GM19395 (cell line): ENCODE measurements around the gene PRKN.
"Not testable (repeated sequence)": the region's sequence is repeated elsewhere in the genome, so short reads cannot be mapped to it uniquely, and the experiment has no call there.

ENCODE experiments used
- ATAC-seq: cut with Tn5 transposase; IDR thresholded peaks from one replicate; pipeline ENCODE4 v1.9.1; 2021; ENCODE audit warnings: mild to moderate bottlenecking, moderate library complexity; ENCODE audit not compliant: unreplicated experiment

PRKN gene

GRCh38 chr6:162467679-162468078, 259.9 kb downstream of the PRKN start:
- no peak for ATAC-seq

GRCh38 chr6:162463576-162463975, 264.0 kb downstream of the PRKN start:
- no peak for ATAC-seq

GRCh38 chr6:162459985-162460384, 267.6 kb downstream of the PRKN start:
- ATAC-seq = no peak

- ATAC-seq = no peak
Observed at GRCh38 chr6:162450358-162450757, 277.2 kb downstream of the PRKN start.

GRCh38 chr6:162448294-162448693, 279.3 kb downstream of the PRKN start:
- no peak for ATAC-seq

- no peak for ATAC-seq
Observed at GRCh38 chr6:162443101-162443500, 284.5 kb downstream of the PRKN start.

- no peak for ATAC-seq
Observed at GRCh38 chr6:162442687-162443086, 284.9 kb downstream of the PRKN start.

GRCh38 chr6:162441991-162442390, 285.6 kb downstream of the PRKN start:
- ATAC-seq = no peak

GRCh38 chr6:162438980-162439379, 288.6 kb downstream of the PRKN start:
- ATAC-seq = no peak

GRCh38 chr6:162435071-162435470, 292.5 kb downstream of the PRKN start:
- ATAC-seq = no peak

GRCh38 chr6:162421004-162421403, 306.6 kb downstream of the PRKN start:
- ATAC-seq = no peak

- no peak for ATAC-seq
Observed at GRCh38 chr6:162416831-162417537, 310.6 kb downstream of the PRKN start.

GRCh38 chr6:162416307-162416706, 311.3 kb downstream of the PRKN start:
- ATAC-seq = no peak

GRCh38 chr6:162409741-162410691, 317.6 kb downstream of the PRKN start:
- no peak for ATAC-seq

GRCh38 chr6:162408826-162409535, 318.6 kb downstream of the PRKN start:
- ATAC-seq = no peak

- no peak for ATAC-seq
Observed at GRCh38 chr6:162404951-162405350, 322.6 kb downstream of the PRKN start.

- ATAC-seq = no peak
Observed at GRCh38 chr6:162403031-162403430, 324.5 kb downstream of the PRKN start.

- no peak for ATAC-seq
Observed at GRCh38 chr6:162395181-162395580, 332.4 kb downstream of the PRKN start.

GRCh38 chr6:162390961-162391811, 336.4 kb downstream of the PRKN start:
- ATAC-seq = not testable (repeated sequence)

GRCh38 chr6:162389343-162390085, 338.1 kb downstream of the PRKN start:
- no peak for ATAC-seq
